Fibroblast of pulmonary artery (primary cell): ENCODE results near the gene PEX19.
A peak's percentile ranks its signal among the peaks of the same experiment; 100 is the strongest.

Source experiments
- DNase-seq: peaks from one replicate; pipeline ENCODE4 v3.0.0-alpha.2; 2010; ENCODE audit warnings: low read depth
- H3K4me3 ChIP-seq: replicated peaks from 2 replicates; pipeline ENCODE4 v1.5.1; 2011; ENCODE audit warnings: low read depth, mild to moderate bottlenecking, control low read depth, low read length, moderate library complexity
- CTCF ChIP-seq: IDR thresholded peaks from 2 replicates; pipeline ENCODE4 v1.5.1; 2011; ENCODE audit warnings: mild to moderate bottlenecking, control low read depth, low read length, inconsistent platforms; ENCODE audit errors: missing control alignments

The PEX19 gene

DNA sequence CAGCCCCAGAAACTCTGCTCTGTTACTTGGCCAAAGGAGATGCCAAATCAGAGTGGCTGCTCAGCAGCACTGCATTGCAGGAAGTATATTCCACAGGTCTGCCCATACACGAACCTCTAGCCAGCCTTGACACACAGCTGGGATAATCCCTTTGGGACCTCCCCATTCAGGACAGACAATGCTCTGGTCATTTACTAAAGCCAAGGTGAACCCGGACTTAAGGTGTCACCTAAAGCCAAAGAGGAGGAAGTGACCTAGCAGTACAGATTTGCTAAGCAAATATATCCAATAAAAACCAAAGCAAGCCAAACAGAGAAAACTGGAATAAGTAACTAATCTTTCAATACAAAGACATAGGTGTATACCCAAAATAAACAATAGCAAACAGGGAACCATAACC lies 30.4 kb upstream of the PEX19 start:
- DNase-seq = no peak
- TF ChIP-seq CTCF = no peak
- no peak overlapping the region for H3K4me3 ChIP-seq

GRCh38 chr1:160309571-160309970 lies 24.6 kb upstream of the PEX19 start:
- DNase-seq = no peak
- H3K4me3 ChIP-seq = no peak overlapping the region
- no peak for TF ChIP-seq CTCF

- peak; percentile 30 for DNase-seq
- no peak for TF ChIP-seq CTCF
- H3K4me3 ChIP-seq = no peak overlapping the region
Observed at GRCh38 chr1:160309185-160309557, 24.2 kb upstream of the PEX19 start.

DNA sequence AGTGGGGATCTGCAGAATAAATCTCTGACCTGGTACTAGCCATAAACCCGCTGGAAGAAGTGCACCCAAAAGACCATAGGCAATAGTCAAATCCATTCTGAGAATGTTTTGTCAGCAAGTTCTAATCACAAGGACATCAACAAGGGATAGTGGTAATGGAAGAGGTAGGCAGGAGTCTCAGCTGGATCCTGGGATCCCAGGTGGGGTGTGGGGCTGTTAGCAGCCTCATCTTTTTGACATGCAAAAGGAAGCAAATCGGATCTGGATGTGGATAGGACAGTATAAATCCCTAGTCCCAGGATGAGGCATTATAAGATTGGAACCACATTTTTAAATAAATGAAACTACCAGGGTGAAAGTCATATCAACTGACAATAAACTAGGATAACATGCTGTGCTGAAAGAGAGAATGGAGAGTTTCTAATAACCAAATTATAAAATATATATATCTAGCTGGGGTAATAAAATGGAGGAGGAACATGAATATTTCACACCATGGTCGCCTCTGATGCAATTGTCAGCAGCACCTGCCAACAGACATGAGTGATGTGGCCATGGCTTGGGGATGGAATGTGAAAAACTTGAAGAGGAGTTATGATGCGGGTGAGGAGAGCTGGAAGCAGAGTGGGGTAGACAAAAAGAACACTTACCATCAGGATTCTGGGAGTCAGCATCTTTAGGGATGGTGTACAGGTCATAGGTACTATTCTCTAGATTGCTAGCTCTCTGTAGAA lies 23.7 kb upstream of the PEX19 start:
- peak; percentile 18 for DNase-seq
- TF ChIP-seq CTCF = no peak
- H3K4me3 ChIP-seq = no peak overlapping the region

DNA sequence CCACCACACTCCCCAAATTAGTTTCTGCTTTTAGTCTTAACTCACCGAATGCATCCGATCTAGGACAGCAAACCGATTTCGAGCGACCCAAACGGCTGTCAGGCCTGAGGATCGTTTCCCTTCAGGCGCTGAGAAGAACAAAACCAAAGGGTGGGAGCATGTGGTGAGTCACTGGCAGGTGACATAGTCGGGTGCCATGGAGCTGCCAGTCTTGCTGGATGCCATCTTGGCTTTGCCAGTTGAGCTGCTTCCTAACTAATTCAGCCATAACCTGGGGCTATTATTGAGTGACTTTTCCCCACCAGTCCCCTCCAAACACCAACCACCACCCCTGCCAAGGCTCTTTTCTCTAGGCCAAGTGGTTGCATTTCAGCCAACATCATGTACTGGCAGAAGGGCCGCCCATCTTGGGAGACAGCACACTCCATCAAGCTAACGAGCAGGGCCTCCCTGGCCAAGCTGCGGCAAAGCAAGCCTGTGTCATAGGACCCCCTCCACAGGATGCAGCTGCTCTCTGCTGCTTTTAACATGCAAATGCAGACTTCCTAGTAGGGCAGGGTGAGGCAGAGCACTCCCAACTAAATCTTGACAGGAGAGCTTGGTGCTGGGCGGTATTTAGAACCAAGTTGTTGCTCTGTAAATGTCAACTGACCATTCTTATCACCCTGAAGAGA lies 22.3 kb upstream of the PEX19 start:
- no peak for TF ChIP-seq CTCF
- no peak overlapping the region for H3K4me3 ChIP-seq
- DNase-seq = no peak

DNA sequence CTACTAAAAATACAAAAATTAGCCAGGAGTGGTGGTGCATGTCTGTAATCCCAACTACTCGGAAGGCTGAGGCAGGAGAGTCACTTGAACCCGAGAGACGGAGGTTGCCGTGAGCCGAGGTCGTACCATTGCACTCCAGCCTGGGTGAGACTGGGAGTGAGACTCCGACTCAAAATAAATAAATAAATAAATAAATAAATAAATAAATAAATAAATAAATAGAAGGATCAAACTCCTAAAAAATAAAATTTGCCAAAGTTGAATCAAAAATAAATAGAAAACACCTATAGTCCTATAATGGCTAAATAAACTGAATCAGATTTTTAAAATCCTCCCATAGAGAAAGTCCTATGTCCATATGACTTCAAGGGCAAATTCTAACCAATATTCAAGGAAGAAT lies 15.2 kb upstream of the PEX19 start:
- no peak for DNase-seq
- H3K4me3 ChIP-seq = no peak overlapping the region
- no peak for TF ChIP-seq CTCF

DNA sequence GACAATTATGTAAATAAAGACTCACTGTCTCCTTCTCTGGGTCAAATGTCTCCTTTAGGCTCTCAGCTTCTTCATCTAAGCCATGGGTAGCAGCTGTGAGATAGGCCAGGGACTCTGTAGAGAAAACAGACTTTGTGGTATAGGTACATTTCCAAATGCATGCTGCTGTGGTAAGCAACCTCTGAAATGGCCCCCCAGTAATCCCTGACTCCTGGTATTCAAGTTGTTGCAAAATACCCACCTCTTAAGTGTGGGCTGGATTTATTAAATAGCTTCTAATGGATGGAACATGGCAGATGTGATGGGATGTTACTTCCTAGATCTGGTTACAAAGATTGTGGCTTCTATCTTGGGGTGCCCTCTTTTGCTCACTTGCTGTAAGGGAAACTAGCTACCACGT lies 11.1 kb upstream of the PEX19 start:
- H3K4me3 ChIP-seq = no peak overlapping the region
- no peak for TF ChIP-seq CTCF
- no peak for DNase-seq
